Endothelial cell of coronary artery (primary cell): ENCODE results near the gene MAD2L1BP. TPM values are rescaled to one million over a fixed set of nuclear protein-coding genes. Genes with fewer than 3 reads are reported as not detected.

Source experiments
- total RNA-seq: library from RNA; depleted of rRNA; stranded (reverse); fragments of >200 nt; gene quantifications from 2 replicates; pipeline ENCODE4 v1.2.3, GENCODE V29; 2014

The MAD2L1BP gene, protein sequence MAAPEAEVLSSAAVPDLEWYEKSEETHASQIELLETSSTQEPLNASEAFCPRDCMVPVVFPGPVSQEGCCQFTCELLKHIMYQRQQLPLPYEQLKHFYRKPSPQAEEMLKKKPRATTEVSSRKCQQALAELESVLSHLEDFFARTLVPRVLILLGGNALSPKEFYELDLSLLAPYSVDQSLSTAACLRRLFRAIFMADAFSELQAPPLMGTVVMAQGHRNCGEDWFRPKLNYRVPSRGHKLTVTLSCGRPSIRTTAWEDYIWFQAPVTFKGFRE
- total RNA-seq: 19.1 and 23.6 TPM in 2 replicates

DNA sequence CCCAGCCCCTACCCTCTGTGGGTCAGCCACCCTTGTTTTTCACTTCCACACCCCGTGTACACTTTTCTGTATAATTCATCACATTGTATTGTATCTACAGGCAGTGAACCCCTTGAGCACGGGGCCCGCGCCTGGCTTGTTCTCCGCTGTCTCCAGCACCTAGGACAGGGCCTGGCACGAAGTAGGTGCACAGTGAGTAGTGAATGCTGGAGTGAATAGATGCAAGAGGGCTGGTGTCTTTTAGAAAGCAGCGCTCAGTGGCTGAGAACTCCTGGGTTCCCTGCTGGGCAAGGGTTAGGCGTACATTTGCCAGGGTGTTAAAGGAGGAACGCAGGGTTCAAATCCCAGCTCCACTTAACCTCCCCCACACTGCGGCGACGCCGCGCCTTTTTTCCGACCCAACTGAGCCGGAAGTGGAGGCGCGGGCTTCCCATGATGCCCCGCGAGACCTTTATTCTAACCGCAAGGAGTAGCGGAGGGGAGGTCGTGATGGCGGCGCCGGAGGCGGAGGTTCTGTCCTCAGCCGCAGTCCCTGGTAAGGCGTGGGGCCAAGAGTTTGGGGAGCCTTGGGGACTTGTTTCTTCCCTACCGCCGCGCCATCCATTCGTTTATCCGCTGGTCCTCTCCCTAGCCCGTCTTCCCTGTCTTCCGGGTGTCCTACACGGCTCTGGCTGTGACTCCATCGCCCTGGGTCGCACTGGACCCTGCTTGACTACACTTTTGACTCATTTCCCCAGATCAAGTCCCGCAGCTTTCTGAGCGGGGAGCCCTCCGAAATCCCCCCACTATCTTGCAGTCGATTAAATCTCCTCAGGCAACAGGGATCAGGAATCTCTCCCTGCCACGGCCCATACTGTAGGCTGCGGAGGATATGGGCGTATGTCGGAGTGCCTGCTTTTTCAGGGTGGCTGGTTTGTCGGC, at the start of gene MAD2L1BP:
Gene MAD2L1BP (plus strand): TSS at position 454 of the 921 bp plus-strand sequence. CDS start 36 bp downstream, at position 490.

DNA sequence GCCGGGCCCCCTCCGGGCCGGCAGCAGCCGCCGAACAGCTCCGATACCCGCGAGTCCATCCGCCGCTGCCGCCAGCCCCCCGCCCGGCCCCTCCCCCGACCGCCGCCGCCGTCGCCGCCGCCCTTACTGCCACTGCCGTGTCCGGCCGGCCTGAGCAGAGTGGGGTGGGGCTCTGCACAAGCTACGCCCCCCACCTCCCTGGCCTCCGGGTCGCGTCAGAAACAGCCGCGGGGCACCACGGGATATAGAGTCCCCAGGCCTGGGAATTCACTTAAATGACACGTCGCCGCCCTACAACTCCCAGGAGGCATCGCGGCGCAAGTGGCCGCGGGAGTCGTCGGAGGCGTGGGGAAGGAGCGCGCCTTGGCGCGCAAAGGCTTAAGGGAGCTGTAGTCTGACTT, 6.5 kb upstream of the MAD2L1BP start, which contains the start of gene GTPBP2:
Gene GTPBP2 (minus strand): TSS at position 161 of the 401 bp plus-strand sequence. CDS start 102 bp downstream, at position 59.

DNA sequence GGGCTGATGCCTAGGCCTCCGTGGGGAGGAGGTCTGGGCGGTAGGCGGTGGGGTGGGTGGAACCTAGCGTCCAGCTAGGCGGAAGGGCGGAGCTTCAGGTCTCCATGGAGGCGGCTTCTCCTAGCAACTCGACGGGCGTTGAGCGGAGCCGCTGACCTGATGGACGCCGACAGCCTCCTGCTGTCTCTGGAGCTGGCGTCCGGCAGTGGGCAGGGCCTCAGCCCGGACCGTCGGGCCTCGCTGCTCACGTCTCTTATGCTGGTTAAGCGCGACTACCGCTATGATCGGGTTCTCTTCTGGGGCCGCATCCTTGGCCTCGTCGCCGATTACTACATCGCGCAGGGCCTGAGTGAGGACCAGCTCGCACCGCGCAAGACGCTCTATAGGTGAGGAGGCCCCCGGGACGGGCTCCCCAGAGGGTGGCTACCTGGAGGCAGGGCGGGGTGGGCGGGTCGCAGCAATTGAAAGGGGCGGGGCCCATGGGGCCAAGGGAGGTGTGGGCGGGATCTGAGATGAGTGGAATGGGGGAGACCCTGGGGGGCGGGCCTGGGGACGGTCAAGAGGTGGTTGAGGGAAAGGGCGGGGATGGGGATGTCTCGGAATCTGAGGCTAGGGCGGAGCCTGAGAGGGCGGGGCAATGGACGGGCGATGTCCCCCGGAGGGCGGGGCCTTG, 9.4 kb downstream of the MAD2L1BP start, which contains the start of gene RSPH9:
Gene RSPH9 (plus strand): TSS at position 97 of the 673 bp plus-strand sequence. CDS start 63 bp downstream, at position 160.

DNA sequence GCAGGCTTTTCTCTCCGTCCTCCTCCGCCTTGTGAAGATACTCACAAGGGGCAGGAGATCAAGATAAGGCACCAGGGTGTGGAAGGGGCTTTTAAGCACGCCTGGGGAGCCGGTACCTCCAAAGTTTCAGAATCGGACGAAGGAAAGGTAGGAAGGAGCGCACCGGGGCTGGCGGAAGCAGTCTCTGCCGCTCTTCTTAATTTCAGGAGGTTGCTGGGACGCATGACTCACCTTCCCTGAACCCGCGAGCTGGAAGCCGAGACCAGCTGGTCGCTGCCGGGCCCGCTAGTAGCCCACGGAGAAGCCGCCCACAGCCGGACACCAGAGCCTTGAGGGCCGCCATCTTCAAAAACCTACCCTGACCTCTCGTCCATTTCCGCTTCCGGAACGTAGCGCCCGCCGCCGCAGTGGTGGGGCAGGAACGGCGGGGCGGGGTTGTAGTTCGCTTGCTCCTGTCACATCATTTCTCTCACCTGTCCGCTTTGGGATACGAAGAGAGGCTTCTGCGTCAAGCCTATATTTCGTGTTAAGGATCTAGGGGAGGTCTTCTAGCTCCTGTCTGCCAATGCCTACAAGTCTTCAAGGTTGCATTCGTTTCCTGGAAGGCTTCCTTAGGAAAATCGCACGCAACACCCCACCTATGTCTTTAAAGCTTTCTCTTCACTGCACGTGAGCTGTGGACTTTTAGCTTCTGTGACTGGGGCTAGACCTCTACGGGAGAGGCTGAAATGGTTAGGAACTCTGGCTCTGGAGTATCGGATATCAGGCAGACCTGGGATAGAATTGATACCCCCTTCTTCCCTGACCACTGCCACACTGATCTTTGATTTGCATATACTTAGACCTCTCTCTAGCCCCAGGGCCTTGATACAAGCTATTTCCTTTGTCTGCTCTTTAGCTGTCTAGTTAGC, 52.1 kb downstream of the MAD2L1BP start, which contains the start of gene MRPS18A:
Gene MRPS18A (minus strand): TSS at position 355 of the 911 bp plus-strand sequence. CDS start 12 bp downstream, at position 343.

Other genes with a start within 250 kb of the MAD2L1BP start
- gene ABCC10, start 208.3 kb upstream of the MAD2L1BP start, total RNA-seq: 12.7 and 22.5 TPM in 2 replicates
- gene DLK2, start 180.3 kb upstream of the MAD2L1BP start, total RNA-seq: 0.09 and 0.28 TPM in 2 replicates
- gene TJAP1, start 158.3 kb upstream of the MAD2L1BP start, total RNA-seq: 8.5 and 10.7 TPM in 2 replicates
- gene LRRC73, start 125.5 kb upstream of the MAD2L1BP start, total RNA-seq: 0.18 and 0.19 TPM in 2 replicates
- gene YIPF3, start 118.9 kb upstream of the MAD2L1BP start, total RNA-seq: 97.6 and 107 TPM in 2 replicates
- gene POLR1C, start 118.8 kb upstream of the MAD2L1BP start, total RNA-seq: 35.0 and 42.1 TPM in 2 replicates
- 25.6 and 30.2 TPM in 2 replicates for gene XPO5, start 59.8 kb upstream of the MAD2L1BP start, total RNA-seq
- gene POLH, start 59.7 kb upstream of the MAD2L1BP start, total RNA-seq: 18.8 and 24.4 TPM in 2 replicates
- gene GTPBP2, start 6.6 kb upstream of the MAD2L1BP start, total RNA-seq: 34.1 and 51.3 TPM in 2 replicates
- 0.09 and 0.19 TPM in 2 replicates for gene RSPH9, start 9.2 kb downstream of the MAD2L1BP start, total RNA-seq
- 41.4 and 50.3 TPM in 2 replicates for gene MRPS18A, start 52.0 kb downstream of the MAD2L1BP start, total RNA-seq
- gene VEGFA, start 134.4 kb downstream of the MAD2L1BP start, total RNA-seq: 14.5 and 108 TPM in 2 replicates